NCI-H1694 (cell line): ENCODE data around the gene CCNY.
A peak's percentile ranks its signal among the peaks of the same experiment; 100 is the strongest.

Source experiments
- DNase-seq: peaks from one replicate; lab custom pipeline; 2025; lab: John Stamatoyannopoulos, UW

Gene CCNY

GRCh38 chr10:35562427-35562826 lies 226.1 kb downstream of the CCNY start:
- no peak for DNase-seq

GRCh38 chr10:35563261-35563891 lies 227.1 kb downstream of the CCNY start:
- peak; percentile 69 for DNase-seq

DNA sequence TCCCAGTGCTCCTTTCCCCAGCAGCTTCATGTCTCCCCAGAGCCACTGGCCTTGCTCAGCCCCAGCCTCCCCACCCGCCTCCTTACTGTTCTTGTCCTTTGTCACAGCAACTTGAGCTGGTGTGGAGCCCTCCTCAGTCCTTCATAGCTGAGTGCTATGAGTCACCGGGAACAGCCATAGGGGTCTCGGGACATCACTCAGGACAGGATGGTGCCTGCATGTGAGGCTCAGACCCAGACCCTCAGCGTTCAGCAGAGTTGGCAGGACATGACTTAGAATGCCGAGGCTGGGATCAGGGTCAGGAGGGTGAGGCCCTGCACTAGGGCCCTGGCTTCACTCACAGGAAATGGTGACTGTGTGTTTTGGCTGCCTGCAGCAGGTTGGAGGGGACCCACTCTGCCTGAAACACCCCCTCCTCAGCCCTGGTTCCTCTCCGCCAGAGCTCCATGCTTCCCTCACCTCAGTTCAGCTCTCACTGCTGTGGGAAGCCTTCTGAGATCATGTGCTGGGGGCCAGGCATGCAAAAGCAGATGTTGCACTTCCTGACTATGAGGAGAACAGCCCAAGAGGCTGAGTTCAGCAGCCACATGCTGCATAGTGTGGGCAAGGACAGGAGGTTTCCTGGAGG lies 228.1 kb downstream of the CCNY start:
- DNase-seq, result no peak

- no peak for DNase-seq
Measured at GRCh38 chr10:35565602-35566081, 229.3 kb downstream of the CCNY start.

- no peak for DNase-seq
Measured at GRCh38 chr10:35567951-35568350, 231.6 kb downstream of the CCNY start.

GRCh38 chr10:35568483-35569015 lies 232.2 kb downstream of the CCNY start:
- DNase-seq, result no peak

DNA sequence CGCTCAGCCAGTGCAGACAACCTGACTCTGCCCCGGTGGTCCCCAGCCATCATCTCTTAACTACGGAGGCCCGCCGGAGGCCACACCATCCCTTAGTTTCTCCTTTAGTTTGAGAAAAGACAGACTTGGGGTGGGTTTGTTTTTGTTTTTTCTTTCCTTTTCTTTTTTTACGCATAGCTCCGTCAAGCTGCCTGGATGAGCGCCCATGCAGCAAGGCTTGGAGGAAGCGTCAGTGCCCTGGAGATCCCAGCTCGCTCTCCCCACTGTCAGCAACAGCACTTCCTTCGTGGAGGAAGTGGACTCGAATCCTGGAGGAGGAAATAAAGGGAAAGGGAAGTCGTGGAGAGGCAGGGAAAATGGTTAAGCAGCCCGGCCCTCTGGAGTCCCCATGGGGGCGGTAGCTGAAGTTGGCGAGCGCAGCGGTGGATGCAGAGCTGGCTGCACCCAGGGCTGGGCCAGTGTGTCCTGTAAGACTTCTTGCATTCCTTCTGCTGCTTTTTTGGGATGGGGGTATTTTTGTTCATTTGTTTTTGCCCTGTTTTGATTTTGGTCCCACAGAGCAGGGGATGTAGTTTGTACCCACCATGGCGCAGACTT lies 232.9 kb downstream of the CCNY start:
- no peak for DNase-seq

DNA sequence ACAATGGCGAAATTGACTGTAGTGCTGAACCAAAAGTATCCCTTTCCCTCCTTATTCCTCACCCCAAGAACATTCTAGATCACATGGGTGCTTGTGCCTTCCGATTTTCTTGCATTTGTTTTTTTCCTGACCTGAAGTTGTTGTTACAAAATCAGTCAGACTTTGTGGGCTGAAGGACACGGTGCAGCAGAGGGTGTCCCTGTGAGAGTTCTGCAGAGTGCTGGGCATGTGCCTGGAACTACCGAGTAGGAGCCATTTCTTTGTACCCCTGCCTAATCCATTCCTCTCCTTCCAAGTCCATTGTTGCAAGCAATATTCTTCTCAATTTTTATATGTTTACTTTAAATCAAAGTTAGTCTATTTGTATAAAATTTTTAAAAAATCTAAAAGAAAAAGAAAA lies 233.5 kb downstream of the CCNY start:
- DNase-seq, result no peak

DNA sequence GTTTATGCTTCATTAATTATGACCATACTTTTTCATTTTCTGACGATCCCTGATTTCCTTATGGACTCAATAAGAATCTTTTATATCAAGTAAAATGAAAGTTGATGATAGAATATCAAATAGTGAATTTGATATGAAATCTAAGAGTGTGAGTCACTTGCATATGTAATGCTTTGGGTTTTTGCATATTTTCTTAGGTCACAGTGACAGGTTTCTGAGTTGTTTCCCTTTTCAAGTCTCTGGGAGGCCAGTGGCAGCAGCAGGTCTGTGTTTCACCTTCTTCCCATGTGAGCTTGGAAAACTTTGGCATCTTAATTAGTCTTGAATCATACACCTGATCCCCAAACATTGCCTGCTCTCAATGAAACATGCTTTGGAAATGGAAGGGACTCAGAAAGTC lies 234.1 kb downstream of the CCNY start:
- DNase-seq, result no peak

DNA sequence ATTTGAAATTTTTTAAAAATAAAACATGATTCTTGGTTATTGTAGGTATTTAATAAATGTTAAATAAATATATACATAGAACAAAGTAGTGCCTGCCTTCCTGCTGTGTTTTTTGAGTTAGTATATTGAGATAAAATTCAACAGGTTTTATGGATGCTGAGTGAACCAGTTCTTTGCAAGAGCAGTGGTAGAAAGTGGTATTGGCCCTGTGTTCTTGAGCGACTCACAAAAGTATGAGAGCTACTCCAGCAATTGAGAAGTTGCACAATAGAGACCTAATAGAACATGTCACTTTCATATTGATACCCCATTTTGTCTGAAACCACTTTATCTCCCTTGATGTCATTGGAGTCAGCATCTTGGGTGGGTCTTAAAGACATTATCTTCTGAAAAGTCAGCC lies 236.3 kb downstream of the CCNY start:
- DNase-seq, result no peak

GRCh38 chr10:35573796-35574195 lies 237.5 kb downstream of the CCNY start:
- DNase-seq, result no peak

GRCh38 chr10:35574924-35575352 lies 238.6 kb downstream of the CCNY start:
- DNase-seq, result no peak

GRCh38 chr10:35575640-35576039 lies 239.3 kb downstream of the CCNY start:
- no peak for DNase-seq

DNA sequence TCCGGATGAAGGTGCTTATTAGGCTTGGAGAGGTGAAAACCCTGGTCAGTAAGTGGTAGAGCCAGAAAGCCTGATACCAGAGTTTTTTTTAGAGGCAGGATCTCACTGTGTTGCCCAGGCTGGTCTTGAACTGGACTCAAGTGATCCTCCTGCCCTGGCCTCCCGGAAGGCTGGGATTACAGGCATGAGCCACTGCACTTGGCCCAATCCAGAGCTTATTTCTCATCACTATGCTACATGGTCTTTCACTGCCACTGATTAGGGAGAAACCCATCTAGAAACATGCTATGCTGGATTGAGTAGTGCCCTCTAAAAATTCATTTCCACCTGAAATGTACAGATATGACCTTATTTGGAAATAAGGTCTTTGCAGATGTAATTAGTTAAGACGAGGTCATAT lies 240.4 kb downstream of the CCNY start:
- no peak for DNase-seq

DNA sequence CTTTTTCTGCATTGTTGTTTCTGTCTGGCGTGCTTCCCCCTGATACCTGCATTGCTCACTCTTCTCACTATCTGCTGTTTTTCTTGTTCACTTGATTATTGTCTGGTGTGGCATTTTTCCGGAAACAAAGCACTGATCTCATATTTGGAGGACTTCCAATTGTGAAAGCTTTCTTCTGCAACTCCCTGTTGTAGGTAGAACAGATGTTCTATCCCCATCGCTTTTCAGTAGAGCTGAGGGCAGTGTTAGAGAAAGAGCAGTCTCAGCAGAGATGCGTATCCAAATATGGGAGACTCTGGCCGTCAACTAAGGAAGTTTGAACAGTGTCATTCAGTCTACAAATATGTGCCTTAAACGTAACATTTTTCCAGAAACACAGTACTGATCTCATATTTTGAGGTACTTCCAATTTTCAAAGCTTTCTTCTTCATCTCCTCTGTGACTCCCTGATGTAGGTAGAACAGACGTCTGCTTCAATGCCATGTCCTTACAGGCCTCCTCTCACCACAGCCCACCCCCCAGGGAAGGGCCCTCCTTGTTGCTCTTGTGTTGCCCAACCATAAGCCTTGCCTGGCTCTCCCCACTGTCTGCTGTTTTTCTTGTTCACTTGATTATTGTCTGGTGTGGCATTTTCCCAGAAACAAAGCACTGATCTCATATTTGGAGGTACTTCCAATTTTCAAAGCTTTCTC lies 241.8 kb downstream of the CCNY start:
- peak; percentile 57 for DNase-seq

GRCh38 chr10:35578618-35578956 lies 242.3 kb downstream of the CCNY start:
- DNase-seq, result no peak

DNA sequence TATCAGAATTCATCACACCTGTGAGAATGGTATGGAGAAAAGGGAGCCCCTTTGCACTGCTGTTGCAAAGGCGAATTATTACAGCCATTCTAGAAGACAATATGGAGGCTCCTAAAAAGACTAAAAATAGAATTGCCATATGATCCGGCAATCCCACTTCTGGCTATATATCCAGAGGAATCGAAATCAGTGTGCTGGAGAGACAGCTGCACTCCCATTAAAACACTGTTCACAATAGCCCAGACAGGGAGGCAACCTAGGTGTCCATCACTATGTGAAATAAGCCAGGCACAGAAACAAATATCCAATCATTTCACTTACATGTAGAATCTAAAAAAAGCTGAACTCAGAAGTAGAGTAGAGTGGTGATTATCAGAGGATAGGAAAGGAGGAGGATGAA lies 242.8 kb downstream of the CCNY start:
- no peak for DNase-seq

DNA sequence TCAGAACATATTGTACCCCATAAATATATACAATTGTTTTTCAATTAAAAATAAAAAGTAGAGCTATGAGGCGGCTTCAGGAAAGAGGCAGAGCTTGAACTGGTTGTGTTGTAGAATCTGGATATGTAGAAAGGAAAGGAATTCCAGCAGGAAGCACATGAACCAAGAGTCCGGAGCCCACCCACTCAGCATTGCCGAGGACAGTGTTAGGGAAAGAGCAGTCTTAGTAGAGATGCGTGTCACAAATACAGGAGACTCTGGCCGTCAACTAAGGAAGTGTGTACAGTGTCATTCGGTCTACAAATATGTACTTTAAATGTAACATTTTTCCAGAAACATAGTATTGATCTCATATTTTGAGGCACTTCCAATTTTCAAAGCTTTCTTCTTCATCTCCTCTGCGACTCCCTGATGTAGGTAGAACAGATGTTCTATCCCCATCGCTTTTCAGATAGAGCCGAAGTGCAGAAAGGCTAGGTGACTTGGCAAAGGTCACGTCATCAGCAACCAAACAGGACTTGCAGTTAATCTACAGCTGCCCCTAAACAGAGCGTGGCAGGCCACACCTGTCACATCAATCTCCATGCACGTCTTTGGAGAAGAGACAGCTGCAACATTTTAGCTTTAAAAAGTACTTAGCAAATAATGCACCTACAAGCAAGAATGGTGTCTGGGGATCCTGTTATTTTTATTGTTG lies 243.6 kb downstream of the CCNY start:
- DNase-seq, result no peak

- DNase-seq, result no peak
Measured at GRCh38 chr10:35580423-35580770, 244.1 kb downstream of the CCNY start.

GRCh38 chr10:35581655-35582054 lies 245.3 kb downstream of the CCNY start:
- DNase-seq, result no peak

- no peak for DNase-seq
Measured at GRCh38 chr10:35584946-35585345, 248.6 kb downstream of the CCNY start.

DNA sequence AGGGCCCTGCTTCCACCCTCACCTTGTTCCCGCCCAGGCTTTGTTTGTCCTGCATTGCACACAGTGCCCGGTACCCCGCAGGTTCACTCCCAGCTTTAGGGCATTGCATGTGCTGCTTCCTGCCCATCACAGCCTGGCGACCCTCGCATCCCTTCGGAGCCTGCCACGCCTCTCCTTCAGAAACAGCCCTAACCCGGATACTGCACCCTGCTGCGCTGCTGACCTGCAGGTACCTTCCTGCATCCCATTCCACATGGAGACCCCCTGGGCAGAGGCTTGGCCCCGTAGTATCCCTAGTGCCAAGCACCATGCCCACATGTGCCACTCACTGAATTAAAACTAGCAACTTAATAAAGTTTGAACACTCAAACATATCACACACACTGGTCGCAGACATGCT lies 249.0 kb downstream of the CCNY start:
- no peak for DNase-seq
